Measurements from ENCODE around the gene TUBA3E.
"Not testable (repeated sequence)": the region's sequence is repeated elsewhere in the genome, so short reads cannot be mapped to it uniquely, and the experiment has no call there.

Gene TUBA3E

GRCh38 chr2:130162486-130162885 lies 35.8 kb downstream of the TUBA3E start:
- DNase-seq = not testable (repeated sequence)

- not testable (repeated sequence) for DNase-seq
Measured at GRCh38 chr2:130160838-130161705, 37.2 kb downstream of the TUBA3E start.

- DNase-seq = peak; percentile 26
Measured at GRCh38 chr2:130160131-130160530, 38.1 kb downstream of the TUBA3E start.

GRCh38 chr2:130159376-130159775 lies 38.9 kb downstream of the TUBA3E start:
- DNase-seq = not testable (repeated sequence)

- DNase-seq = no peak
Measured at GRCh38 chr2:130158631-130159030, 39.6 kb downstream of the TUBA3E start.

GRCh38 chr2:130157825-130158514 lies 40.3 kb downstream of the TUBA3E start:
- not testable (repeated sequence) for DNase-seq

- DNase-seq = not testable (repeated sequence)
Measured at GRCh38 chr2:130157354-130157753, 40.9 kb downstream of the TUBA3E start.

- no peak for DNase-seq
Measured at GRCh38 chr2:130156624-130157004, 41.6 kb downstream of the TUBA3E start.

GRCh38 chr2:130155956-130156623 lies 42.1 kb downstream of the TUBA3E start:
- peak; percentile 18 for DNase-seq

- DNase-seq = no peak
Measured at GRCh38 chr2:130154773-130155765, 43.2 kb downstream of the TUBA3E start.

GRCh38 chr2:130154423-130154770 lies 43.8 kb downstream of the TUBA3E start:
- not testable (repeated sequence) for DNase-seq

GRCh38 chr2:130153721-130154422 lies 44.4 kb downstream of the TUBA3E start:
- not testable (repeated sequence) for DNase-seq

- DNase-seq = no peak
Measured at GRCh38 chr2:130152816-130153595, 45.2 kb downstream of the TUBA3E start.

GRCh38 chr2:130152136-130152815 lies 46.0 kb downstream of the TUBA3E start:
- not testable (repeated sequence) for DNase-seq

GRCh38 chr2:130151145-130151512 lies 47.1 kb downstream of the TUBA3E start:
- DNase-seq = not testable (repeated sequence)

GRCh38 chr2:130150181-130151144 lies 47.8 kb downstream of the TUBA3E start:
- DNase-seq = no peak

GRCh38 chr2:130148515-130148914 lies 49.7 kb downstream of the TUBA3E start:
- DNase-seq = not testable (repeated sequence)

GRCh38 chr2:130145006-130145414 lies 53.2 kb downstream of the TUBA3E start, which contains the start of gene CCDC74B:
Gene CCDC74B (minus strand): TSS chr2:130145112. CDS start chr2:130144996, 116 bp downstream.
- peak; percentile 61 for DNase-seq
